ENCODE data around the gene ACACB.

Gene ACACB

DNA sequence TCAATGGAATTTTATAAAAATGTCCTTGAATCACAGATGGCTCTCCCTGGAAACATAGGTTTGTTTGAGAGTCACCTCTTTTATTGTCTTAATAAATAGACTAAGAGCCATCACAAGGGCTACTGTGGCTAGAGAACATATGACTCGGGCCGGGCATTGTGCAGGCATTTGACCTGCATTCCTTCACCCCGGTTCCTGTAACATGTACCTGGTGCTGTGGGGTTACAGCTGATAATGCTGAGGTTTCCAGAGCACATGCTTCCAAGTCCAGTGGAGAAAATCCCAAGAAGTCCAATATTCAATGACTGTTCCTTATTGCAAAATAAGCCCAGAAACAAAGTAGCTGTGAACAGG is 1.0 kb upstream of the ACACB start:
- H3K4me3 ChIP-seq (ENCODE audit: low read length) = no peak overlapping the region
- H3K27me3 ChIP-seq (ENCODE audit: insufficient read depth, low read length) = no peaks in the 10 kb centered on the region
- peaks cover under 1% of the 10 kb centered on the region for H3K36me3 ChIP-seq (ENCODE audit: insufficient read depth, low read length)
- peaks cover 19% of the 10 kb centered on the region for H3K4me1 ChIP-seq (ENCODE audit: insufficient read depth, low read length)
- H3K9me3 ChIP-seq (ENCODE audit: low read length) = no peaks in the 10 kb centered on the region
- no peak overlapping the region for H2AFZ ChIP-seq (ENCODE audit: low read depth, low read length)

DNA sequence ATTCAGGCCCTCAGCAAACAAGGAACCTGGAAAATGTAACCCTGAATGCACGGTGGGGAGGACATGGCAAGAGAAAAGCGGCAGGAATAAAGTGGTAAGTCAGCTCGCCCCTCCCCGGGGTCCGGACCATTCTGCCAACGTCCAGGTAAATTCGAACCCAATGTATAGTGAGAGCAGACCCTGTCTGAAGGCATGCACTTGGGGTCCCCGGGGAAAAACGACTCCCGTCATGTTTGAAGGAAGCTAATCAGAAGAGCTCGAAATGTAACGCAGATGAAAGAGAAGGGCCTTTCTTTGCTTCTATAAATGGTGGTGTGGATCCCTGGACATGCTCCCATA is 193 bp downstream of the ACACB start:
- H3K4me3 ChIP-seq (ENCODE audit: low read length) = no peak overlapping the region
- peaks cover 10% of the 10 kb centered on the region for H3K4me1 ChIP-seq (ENCODE audit: insufficient read depth, low read length)

DNA sequence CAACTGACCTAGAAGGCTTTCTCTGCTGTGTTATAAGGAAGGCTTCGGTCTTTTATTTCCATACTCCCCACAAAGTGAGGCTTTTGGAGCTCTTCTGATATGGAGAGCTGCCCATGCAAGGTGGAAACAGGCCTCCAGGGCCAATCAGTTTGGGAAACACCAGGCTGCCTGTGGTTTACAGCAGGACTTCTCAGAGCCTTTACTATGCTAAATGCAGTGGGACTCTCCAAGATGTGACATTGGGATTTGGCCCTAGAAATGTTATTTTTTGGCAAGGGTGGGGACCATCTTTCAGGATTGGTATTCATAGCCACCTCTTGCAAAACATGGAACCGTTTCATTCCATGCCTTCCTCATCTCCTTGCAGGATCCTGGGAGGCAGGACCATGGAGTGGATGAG is 3.7 kb downstream of the ACACB start:
- H3K36me3 ChIP-seq (ENCODE audit: insufficient read depth, low read length) = no peaks in the 10 kb centered on the region
- H2AFZ ChIP-seq (ENCODE audit: low read depth, low read length) = no peak overlapping the region
- no peaks in the 10 kb centered on the region for H3K9me3 ChIP-seq (ENCODE audit: low read length)
- no peaks in the 10 kb centered on the region for H3K27me3 ChIP-seq (ENCODE audit: insufficient read depth, low read length)
- H3K4me3 ChIP-seq (ENCODE audit: low read length) = no peak overlapping the region
- peaks cover 8% of the 10 kb centered on the region for H3K4me1 ChIP-seq (ENCODE audit: insufficient read depth, low read length)

More for the DNA sequence above, 193 bp downstream of the ACACB start:
- Histone ChIP-seq H3K27me3 (ENCODE audit: insufficient read depth, low read length) (no peaks in the 10 kb centered on the region), H3K36me3 (ENCODE audit: insufficient read depth, low read length) (no peaks in the 10 kb centered on the region), H2AFZ (ENCODE audit: low read depth, low read length) (no peak overlapping the region), H3K9me3 (ENCODE audit: low read length) (no peaks in the 10 kb centered on the region)

DNA sequence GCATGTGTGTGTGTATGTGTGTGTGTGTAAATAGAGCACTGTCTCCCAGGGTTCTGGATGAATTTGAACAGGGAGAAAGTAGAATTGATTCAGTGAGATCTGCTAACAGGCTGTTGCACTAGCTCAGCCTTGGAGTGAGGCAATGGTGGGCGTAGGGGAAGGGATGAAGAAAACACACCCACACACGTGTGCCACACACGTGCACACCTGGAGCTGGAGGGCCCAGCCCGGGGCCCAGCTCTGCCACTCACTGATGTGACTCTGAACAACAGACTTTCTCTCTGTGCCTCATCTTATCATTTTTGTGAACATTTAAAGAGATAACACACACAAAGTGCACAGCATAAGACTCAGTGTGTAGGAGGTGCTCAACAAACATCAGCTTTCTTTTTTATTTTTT is 4.2 kb downstream of the ACACB start:
- Histone ChIP-seq H3K4me1 (ENCODE audit: insufficient read depth, low read length) (peaks cover 5% of the 10 kb centered on the region), H3K9me3 (ENCODE audit: low read length) (no peaks in the 10 kb centered on the region), H3K4me3 (ENCODE audit: low read length) (no peak overlapping the region), H3K27me3 (ENCODE audit: insufficient read depth, low read length) (no peaks in the 10 kb centered on the region), H2AFZ (ENCODE audit: low read depth, low read length) (no peak overlapping the region), H3K36me3 (ENCODE audit: insufficient read depth, low read length) (no peaks in the 10 kb centered on the region)

DNA sequence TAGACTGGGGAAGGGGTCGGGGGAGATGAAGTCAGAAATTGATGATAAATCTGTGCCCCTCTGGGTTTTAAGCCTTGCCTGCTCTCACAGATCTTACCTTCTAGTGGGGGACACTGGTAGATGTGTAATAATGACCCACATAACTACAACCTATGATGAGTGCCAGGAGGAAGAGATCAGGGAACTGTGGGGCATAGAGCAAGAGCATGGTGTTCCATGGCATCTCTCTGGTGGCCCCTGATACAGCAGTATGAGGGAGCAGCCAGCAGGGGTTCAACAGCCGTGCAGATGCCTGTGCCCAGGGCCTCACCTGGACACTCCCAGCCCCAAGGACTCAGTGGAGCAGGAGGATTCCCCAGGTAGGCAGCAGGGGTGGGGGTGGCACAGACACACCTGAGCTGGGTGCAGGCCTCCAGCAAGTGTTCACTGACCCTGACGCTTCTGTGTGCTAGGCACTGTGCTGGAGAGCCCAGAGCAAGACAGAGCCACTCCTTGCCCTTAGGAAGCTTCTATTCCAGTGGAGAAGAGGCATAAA is 5.0 kb downstream of the ACACB start:
- no peaks in the 10 kb centered on the region for H3K27me3 ChIP-seq (ENCODE audit: insufficient read depth, low read length)

DNA sequence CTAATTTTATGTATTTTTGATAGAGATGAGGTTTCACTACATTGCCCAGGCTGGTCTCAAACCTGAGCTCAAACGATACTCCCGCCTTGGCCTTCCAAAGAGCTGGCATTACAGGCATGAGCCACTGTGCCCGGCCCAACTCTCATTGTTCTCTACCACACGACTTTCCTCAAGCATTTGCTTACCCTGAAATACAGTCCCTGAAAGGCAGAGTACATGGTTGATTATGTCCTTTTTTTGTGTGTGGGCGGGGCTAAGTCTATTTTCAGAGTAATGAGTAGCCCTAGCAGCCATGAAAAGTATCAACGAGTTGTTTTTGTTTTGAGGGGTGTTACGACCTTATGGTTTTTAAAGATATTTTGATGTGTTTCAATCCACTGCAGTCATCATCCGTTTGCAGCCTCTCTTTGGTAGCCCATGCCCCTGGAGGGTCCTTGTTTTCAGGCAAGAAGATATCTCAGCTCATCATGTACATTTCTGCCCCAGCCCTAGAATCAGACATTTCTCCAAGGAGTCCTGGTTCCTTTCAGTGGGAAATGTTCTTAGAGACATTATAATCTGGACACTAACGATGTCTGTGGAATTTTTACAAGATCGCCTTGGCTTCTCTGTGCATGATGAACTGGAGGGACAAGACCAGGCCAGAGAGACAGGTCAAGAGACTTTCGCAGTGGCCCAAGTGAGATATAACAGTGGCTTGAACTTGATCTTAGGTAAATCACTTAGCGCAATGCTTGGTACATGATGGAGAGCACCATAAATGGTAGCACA is 8.7 kb downstream of the ACACB start:
- H3K4me3 ChIP-seq (ENCODE audit: low read length) = no peak overlapping the region
- no peaks in the 10 kb centered on the region for H3K4me1 ChIP-seq (ENCODE audit: insufficient read depth, low read length)
- no peaks in the 10 kb centered on the region for H3K9me3 ChIP-seq (ENCODE audit: low read length)
- H3K27me3 ChIP-seq (ENCODE audit: insufficient read depth, low read length) = no peaks in the 10 kb centered on the region
- H2AFZ ChIP-seq (ENCODE audit: low read depth, low read length) = no peak overlapping the region
- H3K36me3 ChIP-seq (ENCODE audit: insufficient read depth, low read length) = no peaks in the 10 kb centered on the region

More for the DNA sequence above, 5.0 kb downstream of the ACACB start:
- Histone ChIP-seq H3K4me1 (ENCODE audit: insufficient read depth, low read length) (no peaks in the 10 kb centered on the region), H3K9me3 (ENCODE audit: low read length) (no peaks in the 10 kb centered on the region), H3K4me3 (ENCODE audit: low read length) (no peak overlapping the region), H2AFZ (ENCODE audit: low read depth, low read length) (no peak overlapping the region), H3K36me3 (ENCODE audit: insufficient read depth, low read length) (no peaks in the 10 kb centered on the region)

DNA sequence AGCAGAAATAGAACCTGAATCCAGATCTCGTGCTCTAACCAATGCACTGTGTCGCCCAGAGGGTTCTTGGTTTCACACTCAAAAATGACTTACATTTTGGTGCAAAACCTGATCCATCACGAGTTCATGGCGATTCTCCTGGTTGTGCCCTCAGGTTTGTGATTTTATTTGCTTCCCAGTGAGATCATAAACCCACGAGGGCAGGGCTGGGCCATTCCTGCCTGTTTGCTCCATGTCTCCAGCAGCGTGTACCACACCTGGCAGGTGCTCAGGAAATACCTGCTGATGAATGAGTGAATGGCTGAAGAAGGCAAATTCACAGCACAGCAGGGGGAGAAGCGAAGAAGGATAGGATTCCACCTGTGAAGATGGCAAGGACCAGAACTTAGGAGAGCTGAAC is 9.4 kb downstream of the ACACB start:
- no peaks in the 10 kb centered on the region for H3K36me3 ChIP-seq (ENCODE audit: insufficient read depth, low read length)
- peaks cover under 1% of the 10 kb centered on the region for H3K27me3 ChIP-seq (ENCODE audit: insufficient read depth, low read length)
- no peak overlapping the region for H2AFZ ChIP-seq (ENCODE audit: low read depth, low read length)
- no peaks in the 10 kb centered on the region for H3K9me3 ChIP-seq (ENCODE audit: low read length)
- H3K4me1 ChIP-seq (ENCODE audit: insufficient read depth, low read length) = no peaks in the 10 kb centered on the region
- H3K4me3 ChIP-seq (ENCODE audit: low read length) = no peak overlapping the region

DNA sequence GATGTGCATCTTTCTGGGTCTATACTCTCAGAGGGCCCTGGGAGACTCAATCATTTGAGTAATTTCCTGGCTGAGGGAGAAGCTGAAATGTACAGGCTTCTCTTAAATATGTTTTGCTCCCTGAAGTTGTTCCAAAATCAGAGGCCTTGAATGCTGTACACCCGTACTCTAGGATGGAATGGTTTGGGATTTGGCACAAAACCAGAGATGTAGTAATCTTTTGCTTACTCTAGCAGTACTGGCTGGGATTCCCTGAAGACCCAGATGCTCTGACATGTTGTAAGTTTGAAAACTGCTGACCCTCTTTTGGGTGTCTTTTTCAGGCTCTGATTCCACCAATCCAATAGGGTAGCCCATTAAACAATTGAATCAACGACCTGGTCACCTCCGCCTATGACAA is 10.4 kb downstream of the ACACB start:
- H3K36me3 ChIP-seq (ENCODE audit: insufficient read depth, low read length) = no peaks in the 10 kb centered on the region
- no peak overlapping the region for H3K4me3 ChIP-seq (ENCODE audit: low read length)
- H3K9me3 ChIP-seq (ENCODE audit: low read length) = no peaks in the 10 kb centered on the region
- no peak overlapping the region for H2AFZ ChIP-seq (ENCODE audit: low read depth, low read length)
- H3K27me3 ChIP-seq (ENCODE audit: insufficient read depth, low read length) = peaks cover 8% of the 10 kb centered on the region
- no peaks in the 10 kb centered on the region for H3K4me1 ChIP-seq (ENCODE audit: insufficient read depth, low read length)

DNA sequence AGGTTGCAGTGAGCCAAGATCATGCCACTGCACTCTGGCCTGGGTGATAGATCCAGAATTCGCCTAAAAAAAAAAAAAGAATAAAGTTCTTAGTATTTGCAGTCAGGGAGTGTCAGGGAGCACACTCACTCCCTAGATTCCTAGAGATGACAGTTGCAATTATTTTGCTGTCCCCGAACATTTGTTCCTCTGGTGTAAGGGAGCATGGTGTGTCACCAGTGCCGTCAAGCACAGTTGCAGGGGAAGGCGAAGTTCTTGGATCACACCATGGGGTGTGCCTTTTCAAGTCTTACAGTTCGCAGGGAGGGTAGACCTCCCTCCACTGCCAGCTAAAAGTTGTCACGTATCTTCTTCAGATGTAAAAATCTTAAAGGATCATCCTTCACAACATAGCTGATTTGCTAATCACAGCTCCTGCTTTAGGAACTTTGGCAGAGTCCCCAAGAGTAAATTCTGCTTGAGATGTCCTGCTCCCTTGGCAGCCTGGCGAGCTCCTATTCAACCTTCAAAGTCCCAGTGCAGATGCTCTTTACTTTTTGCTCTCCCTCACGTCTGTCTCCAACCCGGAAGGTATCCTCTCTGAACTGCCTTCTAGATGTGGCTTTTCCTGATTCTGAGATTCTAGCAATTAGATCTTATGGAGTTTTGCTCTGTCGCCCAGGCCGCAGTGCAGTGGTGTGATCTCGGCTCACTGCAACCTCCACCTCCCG is 11.3 kb downstream of the ACACB start:
- H3K4me3 ChIP-seq (ENCODE audit: low read length) = no peak overlapping the region
- H3K36me3 ChIP-seq (ENCODE audit: insufficient read depth, low read length) = no peaks in the 10 kb centered on the region
- H3K9me3 ChIP-seq (ENCODE audit: low read length) = no peaks in the 10 kb centered on the region
- H3K27me3 ChIP-seq (ENCODE audit: insufficient read depth, low read length) = peaks cover 8% of the 10 kb centered on the region
- H3K4me1 ChIP-seq (ENCODE audit: insufficient read depth, low read length) = no peaks in the 10 kb centered on the region
- no peak overlapping the region for H2AFZ ChIP-seq (ENCODE audit: low read depth, low read length)

DNA sequence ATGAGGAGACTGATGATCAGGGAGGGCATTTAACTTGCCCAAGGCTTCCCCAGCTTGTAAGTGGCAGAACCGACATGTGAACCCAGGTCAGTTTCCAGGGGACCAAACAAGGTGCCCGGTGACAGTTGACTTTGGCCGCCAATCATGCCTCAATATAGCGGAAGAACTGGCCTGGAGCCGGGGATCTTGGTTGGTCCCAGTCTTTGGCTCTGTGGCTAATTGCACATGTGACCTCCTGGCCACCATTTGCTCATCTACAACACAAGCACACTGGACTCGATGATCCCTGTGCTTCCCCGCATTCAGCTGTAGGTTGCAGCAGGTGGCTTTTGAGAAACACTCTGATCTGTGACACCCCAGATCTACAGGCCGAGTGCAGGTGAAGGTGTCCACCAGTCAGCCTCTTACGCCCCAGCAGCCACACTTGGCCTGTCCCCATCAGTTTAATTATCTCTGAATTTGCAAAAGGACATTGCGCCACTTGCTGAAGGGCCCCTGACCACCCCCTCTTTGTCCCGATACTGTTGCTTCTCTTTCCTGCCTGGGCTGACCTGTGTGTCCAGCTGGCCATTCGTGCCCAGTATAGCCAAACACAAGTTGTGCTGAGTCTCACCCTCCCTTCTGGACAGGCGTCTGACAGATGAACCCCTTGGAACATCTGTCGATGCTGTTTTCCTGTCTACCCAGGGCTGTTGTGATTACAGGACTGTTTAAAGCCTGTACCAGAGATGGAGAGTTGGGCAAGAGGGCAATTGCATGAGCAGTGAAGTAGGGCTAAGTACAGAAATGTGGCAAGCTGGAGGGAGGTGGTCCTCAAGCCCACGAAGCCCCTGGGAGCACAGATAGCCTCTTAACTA is 14.1 kb downstream of the ACACB start:
- Histone ChIP-seq H3K27me3 (ENCODE audit: insufficient read depth, low read length) (peaks cover 8% of the 10 kb centered on the region), H3K4me3 (ENCODE audit: low read length) (no peak overlapping the region), H2AFZ (ENCODE audit: low read depth, low read length) (no peak overlapping the region), H3K4me1 (ENCODE audit: insufficient read depth, low read length) (no peaks in the 10 kb centered on the region), H3K9me3 (ENCODE audit: low read length) (no peaks in the 10 kb centered on the region), H3K36me3 (ENCODE audit: insufficient read depth, low read length) (no peaks in the 10 kb centered on the region)

DNA sequence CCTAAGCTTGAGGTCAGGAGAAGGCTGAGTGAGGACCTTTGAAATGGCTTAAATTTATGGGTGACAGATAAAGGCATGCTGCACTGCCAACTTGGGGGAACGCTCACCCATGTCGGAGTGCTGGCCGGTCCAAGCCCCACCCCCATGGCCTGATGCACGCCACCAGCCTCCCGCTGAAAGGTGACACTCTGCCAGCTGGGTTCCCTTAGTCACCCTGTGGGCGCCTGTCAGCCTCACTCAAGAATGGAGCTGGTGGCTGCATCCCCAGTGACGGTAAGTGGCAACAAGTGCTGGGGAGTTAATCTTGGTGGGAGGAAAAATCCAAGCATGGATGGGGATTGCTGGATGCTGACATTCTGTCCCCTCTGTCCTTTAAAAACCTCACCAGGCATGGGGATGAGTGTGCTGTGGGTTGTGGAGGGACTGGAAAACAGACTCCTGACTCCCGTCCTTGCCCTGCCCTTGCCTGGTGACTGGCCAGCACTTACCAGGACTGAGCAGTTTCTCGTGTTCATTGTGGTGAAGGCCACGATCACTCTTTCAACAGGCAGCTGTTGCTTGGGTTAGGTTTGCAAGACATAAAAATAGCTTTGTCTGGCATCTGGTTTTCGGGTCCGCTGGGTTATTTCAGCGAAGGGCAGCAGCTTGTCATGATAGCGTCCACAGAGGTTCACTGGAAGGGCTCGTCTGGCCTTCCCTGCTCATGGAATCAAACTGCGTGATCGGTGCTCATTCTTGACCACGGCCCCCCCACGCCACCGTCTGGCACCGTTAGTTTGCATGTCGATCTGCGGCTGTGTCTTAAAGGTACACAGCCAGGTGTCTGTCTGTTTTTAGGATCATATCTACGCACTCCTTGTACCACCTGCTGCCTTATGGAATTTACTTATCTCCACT is 15.0 kb downstream of the ACACB start:
- Histone ChIP-seq H3K27me3 (ENCODE audit: insufficient read depth, low read length) (peaks cover 8% of the 10 kb centered on the region), H3K36me3 (ENCODE audit: insufficient read depth, low read length) (no peaks in the 10 kb centered on the region), H2AFZ (ENCODE audit: low read depth, low read length) (no peak overlapping the region), H3K9me3 (ENCODE audit: low read length) (no peaks in the 10 kb centered on the region), H3K4me3 (ENCODE audit: low read length) (no peak overlapping the region), H3K4me1 (ENCODE audit: insufficient read depth, low read length) (no peaks in the 10 kb centered on the region)

DNA sequence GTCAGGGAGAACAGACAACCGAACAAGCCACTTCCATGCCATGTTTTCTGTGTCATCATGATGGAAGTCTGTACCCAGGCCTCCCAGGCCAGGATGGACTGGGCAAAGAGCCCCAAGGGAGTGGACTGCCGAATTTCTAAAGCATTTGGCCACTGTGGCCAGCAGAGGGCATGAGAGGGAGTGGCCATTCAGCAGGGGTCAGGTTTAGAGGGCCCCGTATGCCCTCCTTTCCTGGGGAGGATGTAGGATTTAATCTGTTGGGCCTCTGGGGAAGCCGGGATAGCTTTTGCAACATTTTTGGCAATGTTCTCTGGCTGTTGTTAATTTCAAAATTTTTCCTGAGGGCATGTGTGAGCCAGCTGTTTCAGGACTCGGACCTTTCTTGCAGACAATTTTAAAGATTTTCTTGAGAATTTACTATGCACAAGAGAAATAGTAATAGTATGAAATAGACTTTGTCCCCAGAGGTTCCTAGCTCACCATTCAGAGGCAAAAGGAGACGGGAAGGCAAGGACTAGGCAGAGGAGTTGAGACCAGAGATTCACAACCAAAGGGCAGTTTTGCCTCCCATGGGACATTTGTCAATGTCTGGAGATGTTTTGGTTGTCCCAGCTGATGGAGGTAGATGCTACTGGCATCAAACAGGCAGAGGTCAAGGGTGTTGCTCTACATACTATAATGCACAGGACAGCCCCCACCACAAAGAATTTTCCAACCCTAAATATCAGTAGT is 18.0 kb downstream of the ACACB start:
- Histone ChIP-seq H3K9me3 (ENCODE audit: low read length) (no peaks in the 10 kb centered on the region), H3K27me3 (ENCODE audit: insufficient read depth, low read length) (peaks cover 8% of the 10 kb centered on the region), H2AFZ (ENCODE audit: low read depth, low read length) (no peak overlapping the region), H3K4me1 (ENCODE audit: insufficient read depth, low read length) (no peaks in the 10 kb centered on the region), H3K36me3 (ENCODE audit: insufficient read depth, low read length) (no peaks in the 10 kb centered on the region), H3K4me3 (ENCODE audit: low read length) (no peak overlapping the region)
